Brain pericyte (primary cell): ENCODE data around the gene MIR17HG.
A peak's percentile ranks its signal among the peaks of the same experiment; 100 is the strongest.
"Not testable (repeated sequence)": the region's sequence is repeated elsewhere in the genome, so short reads cannot be mapped to it uniquely, and the experiment has no call there.

Experiments used
- DNase-seq: peaks from one replicate; pipeline ENCODE4 v3.0.0-alpha.2; 2012; ENCODE audit warnings: low read depth, low spot score

MIR17HG gene

DNA sequence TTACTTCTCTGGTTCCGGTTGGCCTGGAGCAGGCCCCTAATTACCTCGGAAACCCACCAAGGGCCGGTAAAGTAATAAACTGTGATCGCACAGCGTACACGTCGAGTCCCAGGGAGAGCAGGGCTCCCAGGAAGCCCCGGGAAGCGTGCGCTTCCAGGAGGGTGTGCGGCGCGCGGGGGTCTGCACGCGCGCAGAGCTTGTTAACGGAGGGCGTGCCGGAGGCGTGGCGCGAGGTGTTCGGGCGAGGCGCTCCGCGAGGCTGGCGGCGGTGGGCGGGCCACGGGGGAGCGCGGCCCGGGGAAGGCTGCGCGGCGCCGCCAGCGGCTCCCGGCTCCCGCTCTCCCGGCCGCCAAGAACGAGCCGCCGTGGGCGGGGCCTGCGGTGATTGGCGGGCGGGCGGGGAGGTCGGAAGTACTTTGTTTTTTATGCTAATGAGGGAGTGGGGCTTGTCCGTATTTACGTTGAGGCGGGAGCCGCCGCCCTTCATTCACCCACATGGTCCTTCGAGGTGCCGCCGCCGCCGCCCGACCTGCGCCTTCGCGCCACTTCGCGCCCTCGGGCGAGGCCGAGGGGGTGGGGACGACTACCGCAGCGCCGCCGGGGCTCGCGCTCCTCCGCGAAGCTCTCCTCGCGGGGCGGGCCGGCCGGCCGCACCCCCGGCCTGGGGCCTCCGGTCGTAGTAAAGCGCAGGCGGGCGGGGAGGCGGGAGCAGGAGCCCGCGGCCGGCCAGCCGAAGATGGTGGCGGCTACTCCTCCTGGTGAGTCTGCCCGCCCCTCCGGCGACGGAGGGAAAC is at the start of gene MIR17HG:
TSS of gene MIR17HG (plus strand) at position 486 of the 794 bp plus-strand sequence.
- peak; percentile 12 for DNase-seq

DNA sequence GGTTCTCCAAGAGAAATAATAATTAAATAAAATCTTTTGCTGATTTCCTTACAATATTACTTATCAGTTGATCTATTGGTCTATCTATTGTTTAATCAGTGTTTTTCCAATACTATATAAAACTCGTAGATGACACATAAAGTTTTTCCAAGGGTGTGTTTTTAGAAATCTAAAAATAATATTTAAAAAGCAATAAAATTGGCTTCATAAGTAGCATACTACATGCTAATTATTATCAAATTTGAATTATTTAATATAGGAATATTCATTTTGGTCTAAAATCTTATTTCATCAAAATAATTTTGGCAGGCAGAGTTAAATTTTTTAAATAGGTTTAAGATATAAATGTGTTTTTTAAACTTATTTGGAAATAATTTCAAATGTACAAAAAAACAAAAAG is 49.4 kb upstream of the MIR17HG start:
- DNase-seq = no peak

DNA sequence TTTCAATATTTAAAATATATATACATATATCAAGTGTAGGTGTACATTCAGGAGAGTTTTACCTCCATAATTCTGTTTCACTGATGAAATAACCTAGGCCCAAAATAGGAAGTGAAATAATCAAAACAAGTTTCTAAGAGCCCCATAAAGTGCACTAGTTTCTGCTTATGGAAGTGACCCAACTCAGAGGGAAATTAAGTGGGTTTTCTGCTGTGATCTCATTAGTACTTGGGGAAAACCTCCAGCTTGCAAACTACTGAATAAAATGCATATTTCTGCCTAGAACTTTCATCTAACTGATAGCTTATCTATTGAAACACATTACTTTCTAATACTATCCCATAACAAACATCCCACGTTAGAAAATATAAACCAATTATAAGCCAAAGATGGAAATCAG is 45.4 kb upstream of the MIR17HG start:
- DNase-seq = no peak

DNA sequence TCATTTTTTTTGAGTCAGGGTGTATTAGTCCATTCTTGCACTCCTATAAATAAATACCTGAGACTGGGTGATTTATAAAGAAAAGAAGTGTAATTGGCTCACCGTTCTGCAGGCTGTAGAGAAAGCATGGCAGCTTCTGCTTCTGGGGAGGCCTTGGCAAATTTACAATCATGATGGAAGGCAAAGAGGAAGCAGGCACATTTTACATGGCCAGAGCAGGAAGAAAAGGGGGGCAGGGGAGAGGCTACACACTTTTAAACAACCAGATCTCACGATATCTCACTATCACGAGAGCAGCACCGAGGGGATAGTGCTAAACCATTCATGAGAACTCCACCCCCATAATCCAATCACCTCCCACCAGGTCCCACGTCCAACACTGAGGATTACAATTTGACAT is 44.5 kb upstream of the MIR17HG start:
- DNase-seq = no peak

DNA sequence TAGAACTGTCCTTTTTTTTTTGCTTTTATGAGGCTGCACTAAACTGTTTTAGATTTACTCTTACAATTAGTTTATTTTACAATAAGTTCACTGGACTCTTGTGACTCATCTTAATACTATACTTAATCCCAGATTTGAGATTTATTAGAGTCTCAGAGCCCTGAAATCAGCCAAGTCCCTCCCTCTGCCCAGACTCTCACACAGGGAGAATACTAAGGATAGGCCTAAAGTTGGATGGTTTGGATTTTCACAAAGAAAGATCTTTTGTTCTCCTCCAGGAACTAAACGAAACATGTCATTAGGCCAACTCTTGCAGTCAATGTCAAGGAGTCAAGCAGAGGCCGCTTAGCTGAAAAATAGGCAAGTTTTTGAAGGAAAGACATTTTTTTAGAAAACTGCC is 42.7 kb upstream of the MIR17HG start:
- no peak for DNase-seq

DNA sequence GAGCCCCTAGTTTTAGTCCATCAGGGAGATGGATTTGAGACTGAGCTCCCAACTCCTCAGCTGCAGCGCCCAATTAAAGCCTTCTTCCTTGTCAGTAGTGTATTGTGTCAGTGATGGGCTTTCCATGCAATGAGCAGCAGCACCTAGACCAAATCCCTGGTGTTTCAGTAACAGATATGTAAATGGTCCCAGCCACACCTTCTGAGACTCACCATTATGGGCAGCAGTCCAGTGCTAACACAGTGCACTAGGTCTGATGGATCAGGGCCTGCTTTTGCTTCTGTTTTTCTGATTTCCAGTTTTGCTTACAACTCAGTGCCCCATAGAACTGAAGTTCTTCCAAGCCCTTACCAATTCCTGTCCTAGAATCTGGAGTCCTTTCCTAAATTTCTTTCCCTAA is 41.8 kb upstream of the MIR17HG start:
- DNase-seq = no peak

DNA sequence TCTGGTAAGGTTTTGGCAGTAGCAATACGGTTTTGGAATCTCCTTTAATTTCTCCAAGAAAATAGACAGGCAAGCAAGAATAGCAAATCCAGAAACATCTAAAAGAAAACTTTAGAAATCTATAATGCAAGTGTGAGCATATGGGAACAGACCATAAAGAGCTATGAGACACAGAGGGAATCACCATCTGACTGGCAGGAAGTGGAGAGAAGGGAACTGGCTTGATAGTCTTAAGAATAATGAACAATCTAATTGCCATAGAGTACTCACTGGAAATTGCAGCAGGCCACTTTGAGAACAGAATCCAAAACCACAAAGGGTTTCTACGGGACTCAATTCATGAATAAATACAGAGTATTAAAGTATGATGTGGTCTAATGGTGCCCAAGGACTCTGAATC is 39.6 kb upstream of the MIR17HG start:
- no peak for DNase-seq

DNA sequence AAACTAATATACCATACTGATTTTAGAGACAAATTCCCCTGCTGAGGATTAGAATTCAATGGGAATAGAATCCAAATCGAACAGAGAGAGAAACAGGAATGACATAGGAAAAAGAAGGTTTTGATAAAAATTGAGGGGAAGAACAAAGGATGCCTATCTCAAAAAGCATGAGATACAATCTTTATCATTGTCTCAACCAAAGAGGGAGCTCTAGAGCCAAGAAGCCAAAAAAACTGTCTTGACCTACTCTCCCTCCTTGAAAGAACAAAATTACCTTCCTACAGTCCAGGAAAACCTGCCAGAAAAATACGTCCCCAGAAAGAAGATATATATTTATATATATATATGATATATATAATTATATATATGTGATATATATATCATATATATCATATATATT is 39.2 kb upstream of the MIR17HG start:
- no peak for DNase-seq

DNA sequence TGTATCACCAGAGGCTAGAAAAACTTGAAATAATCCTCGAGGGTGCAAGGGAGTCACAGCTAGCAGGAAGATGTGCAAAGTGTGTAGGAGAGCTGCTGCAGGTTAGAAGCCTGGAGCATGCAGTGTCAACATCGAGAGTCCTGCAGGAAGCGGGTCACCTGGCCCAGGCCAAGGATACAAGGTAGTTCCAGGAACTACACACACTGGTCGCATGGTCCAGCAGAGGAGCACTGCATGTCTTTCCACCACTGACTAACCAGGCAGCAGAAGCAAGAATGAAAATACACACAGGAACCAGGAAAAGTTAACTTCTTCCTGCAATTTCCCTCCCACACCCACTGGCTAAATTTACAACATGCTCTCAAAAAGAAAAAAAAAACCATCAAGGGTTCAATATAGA is 36.0 kb upstream of the MIR17HG start:
- no peak for DNase-seq

DNA sequence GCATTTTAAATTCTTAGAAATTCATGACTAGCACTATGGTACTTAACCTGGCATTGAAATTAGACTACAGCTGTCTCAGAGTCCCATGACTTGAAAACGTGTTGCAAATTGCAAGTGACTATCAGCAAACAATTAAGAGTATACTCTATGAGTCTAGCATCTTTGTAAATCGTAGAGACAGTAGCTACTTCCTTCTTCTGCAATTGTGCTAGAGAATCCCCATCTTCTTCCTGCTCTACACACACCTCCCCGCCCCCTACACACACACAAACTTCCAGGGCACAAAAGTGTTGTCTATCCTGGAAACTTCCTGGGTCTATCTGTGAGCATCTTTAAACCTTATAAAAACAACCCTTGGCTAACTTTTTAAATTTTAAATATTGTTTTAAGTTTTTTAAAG is 35.2 kb upstream of the MIR17HG start:
- no peak for DNase-seq

DNA sequence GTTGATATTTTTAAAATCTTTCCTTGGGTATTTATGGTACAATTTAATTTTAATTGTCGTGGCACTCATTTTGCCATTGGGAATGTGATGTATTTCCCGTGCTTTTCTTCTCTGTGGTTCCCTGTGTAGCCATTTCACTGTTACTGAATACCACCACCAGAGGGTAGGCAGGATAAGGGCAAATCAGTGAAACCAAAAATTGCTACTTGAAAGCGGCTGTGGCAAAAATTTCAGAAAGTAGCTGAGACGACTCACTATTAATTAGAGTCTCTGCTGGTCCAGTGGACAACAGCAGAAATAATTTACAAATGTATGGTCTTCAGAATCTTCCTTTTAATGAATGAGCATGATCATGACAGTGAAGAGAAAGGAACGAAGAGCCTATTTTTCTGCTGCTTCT is 34.4 kb upstream of the MIR17HG start:
- no peak for DNase-seq

DNA sequence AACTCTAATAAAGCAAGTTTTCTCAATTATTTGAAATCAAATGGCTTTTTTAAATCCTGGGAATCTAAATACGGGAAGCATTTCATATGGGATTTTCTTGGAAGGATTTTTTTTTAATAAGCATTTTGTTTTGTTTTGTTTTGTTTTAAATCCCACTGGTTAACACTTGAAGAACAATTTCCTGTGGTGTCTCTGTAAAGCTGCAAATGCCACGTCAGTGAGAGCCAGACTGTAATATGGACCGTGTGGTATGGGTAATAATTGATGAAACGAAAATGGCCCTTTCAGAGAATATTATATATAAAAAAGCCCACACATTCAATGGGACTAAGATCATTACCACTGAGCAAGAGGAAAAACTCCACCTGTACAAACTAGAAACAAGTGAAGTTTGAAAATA is 33.9 kb upstream of the MIR17HG start:
- DNase-seq = no peak

DNA sequence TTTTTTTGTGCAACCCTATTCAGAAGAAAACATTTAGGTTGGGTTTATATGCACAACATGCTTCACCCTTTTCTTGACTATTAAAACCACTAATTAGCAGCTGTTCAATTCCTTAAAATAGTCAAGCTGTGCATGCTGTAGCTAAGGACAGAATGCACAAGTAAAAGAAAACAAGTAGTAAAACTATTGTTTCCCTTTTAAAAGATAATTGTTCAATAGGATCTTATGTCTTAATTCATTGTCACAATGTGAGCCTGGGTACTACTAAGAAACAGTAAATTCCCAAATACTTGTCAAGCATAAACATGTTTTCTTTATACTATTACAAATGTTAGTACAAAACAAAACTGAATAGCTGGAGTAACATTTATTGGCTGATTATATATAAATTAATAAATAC is 32.6 kb upstream of the MIR17HG start:
- DNase-seq = no peak

DNA sequence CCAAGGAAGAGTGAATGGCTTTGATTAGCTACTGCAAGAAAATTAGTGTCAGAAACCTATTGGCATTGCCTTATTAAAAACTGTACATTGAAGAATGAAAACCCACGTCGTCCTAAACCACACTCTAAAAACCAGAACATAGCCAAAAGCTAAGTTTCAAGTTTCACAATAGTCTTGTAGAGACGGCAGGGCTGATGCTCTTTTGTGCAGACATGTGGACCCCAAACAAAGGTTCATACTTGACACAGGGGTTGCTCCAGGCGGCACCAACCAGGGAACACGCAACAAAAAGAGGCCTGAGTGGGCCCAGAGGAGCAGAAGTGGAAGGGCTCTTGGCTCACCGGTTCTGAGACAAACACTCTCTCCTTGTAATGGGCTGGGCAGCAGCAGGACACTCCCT is 28.6 kb upstream of the MIR17HG start:
- no peak for DNase-seq

DNA sequence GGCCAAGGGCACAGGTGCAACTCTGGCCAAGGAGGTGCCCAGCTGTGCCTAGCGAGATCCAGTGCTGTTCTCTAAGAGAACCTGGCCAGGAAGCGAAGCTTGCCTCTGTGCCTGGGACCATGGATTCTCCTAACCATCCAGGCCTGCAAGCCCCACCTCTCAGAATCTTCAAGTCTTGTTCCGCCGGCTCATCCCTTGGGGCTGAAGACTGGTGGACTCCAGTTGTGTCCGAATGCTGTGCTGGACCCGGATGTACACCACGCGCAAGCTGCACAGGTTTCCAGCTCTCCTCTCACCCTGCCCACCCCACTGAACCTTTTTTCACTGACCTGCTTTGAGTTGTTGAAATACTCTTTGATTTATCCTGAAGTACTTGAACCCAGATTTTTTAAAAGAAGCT is 27.5 kb upstream of the MIR17HG start:
- DNase-seq = no peak

DNA sequence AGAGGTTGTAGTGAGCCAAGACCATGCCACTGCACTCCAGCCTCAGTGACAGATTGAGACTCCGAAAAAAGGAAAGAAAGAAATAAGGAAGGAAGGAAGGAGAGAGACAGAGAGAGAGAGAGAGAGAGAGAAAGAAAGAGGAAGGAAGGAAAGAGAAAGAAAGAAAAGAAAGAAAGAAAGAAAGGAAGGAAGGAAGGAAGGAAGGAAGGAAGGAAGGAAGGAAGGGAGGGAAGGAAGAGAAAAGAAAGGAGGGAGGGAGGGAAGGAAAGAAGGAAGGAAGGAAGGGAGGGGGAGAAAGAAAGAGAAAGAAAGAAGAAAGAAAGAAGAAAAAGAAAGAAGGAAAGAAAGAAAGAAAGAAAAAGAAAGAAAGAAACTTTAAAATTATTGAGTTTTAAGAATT is 26.5 kb upstream of the MIR17HG start:
- not testable (repeated sequence) for DNase-seq

DNA sequence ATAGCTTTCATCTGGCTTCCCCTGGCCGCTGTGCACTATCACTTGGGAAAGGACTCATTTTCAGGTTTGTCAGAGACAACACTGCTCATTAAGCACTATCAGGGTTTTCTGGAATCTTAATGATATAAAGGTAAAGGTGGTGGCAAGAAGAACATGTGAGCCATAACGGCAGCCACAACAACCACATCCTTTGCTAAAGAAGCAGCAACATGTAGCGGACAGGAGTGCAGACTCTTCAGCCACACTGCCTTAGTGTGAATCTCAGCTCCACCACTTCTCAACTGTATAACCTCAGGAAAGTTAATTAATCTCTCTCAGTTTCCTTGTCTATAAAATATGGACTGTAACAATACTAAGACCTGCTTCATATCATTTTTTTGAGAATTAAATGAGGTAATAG is 24.1 kb upstream of the MIR17HG start:
- no peak for DNase-seq

DNA sequence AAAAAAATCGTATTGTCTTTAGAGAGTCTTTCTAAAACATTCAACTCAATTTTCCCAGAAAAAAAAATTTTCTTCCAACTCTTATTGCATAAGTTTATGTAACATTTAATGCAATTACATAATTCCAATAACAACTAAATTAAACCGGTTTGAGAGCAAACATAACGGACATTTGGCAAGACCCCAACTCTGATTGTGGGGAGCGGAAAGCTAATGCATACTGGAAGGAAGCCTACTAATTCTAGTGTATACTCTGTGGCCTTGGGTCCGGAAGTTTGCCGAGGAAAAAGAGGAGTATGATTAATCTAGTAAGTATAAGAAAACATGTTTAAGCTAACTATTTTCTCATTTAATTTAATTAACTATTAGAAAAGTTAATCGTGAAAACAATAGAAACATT is 21.3 kb upstream of the MIR17HG start:
- DNase-seq = no peak

DNA sequence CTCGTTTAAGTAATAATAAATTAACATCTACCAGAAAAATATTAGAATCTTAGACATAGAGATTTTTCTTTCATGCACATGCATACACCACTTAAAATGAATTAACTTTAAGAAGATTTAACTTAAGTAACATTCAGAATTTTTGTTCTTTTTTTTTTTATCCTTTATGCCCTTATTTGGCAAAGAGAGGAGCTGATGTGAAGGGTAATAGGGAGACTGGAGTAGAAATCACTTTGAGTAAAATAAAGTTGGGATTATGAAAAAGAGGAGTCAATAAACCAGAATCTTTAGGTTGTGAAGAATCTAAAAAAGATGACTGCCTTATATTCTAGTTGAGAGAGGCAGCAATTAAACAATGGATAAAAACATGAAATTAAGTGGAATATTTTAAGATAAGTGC is 18.8 kb upstream of the MIR17HG start:
- no peak for DNase-seq

DNA sequence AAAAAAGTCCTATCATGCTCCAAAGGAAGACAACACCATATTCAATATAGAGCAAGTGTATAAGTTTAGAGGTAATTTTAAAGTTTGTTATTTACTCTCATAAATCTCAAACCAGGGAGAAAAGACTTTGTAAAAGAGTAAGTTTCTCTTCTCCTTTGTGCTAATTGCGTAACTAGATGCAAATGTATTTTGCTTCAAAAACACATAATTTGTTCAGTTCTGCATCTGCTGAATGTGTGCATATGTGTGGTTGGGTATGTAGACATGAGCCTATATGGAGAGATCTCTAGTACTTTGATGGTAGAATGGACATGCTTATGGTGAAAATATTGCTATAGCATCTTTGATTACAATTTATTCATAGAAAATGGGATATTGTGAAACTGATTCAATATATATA is 17.8 kb upstream of the MIR17HG start:
- DNase-seq = no peak

DNA sequence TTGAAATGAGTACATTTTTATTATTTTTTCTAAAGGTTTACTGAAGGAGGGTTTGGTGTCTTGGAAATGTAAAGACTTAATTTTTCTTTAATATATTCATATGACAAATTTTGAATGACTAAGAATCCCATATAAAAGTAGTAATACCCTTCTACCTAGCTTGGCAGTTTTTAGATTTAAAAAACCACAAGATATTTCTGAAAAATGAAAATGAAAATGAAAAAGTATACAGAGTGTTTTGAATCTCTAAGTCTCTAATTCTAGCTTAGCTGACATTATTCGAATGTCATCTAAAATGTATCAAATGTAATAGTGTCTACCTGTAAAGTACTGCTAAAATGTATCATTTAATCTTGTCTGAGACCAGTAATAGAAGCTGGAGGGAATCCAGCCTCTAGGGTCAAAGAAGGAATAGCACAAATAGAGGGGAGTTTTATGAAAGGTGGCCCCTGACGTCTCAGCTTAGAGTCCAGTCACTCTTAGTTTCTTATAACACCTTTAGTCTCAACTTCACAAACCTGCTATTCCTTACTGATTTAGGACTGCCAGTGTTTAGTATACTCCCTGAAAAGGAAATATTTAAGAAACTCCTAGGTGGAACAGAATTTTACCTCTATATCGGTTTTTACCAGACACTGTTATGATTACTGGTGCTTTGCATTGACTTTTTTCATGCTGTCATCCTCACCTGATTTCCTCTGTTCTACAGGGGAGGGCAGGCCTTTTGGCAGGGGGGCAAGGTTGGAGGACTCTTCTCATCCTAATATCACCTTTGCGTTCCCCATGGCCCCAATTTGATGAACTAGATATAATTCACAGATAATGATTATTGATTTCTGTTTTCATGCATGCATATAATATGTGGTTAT is 16.2 kb upstream of the MIR17HG start:
- DNase-seq = no peak

DNA sequence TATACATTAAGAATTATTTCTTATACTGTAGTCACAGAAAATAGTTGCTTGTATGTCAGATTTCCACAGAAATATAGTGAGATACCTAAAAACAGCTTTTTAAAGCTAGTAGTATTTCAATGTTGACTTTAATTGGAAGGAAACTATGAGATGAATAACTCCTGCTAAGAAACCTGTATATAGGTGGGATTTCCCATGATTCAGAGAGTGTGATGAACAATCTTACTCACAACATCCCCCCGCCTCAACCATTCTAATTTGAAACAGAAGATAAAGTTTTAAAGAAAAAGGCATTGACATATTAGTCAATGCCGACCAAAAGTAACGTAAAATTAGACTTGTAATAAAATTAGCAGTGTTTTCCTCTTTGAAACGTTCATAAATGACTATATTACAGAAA is 1.4 kb upstream of the MIR17HG start:
- DNase-seq = no peak

DNA sequence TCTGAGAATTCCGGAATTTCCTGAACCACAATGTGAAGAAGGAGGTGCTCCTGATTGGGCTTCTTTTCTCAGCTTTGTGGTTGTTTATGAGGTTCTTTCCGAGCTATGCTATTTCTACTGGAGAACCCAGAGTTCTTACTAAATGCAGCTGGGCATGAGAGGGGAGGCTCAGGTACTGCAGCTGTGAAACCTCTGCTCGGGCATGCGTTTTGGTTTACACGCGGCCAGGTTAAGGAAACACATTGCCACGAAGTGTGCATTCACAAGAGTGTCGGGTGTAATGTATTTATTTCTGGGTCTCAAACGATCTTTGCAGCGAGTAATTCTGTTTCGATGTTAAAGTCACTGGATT is 661 bp upstream of the MIR17HG start:
- no peak for DNase-seq
